WI38 (cell line): Measurements from ENCODE around the gene SLC38A9.

Experiments used
- H3K4me3 ChIP-seq: 2 replicates; pipeline ENCODE4 v1.5.1; 2011; ENCODE audit warnings: low read depth, mild to moderate bottlenecking, control low read depth, low read length
- CTCF ChIP-seq: IDR thresholded peaks from 2 replicates; pipeline ENCODE4 v1.5.1; 2012; ENCODE audit warnings: low read depth, mild to moderate bottlenecking, control low read depth, low read length

SLC38A9 gene

GRCh38 chr5:55747778-55748318 lies 35.7 kb upstream of the SLC38A9 start:
- H3K4me3 ChIP-seq, result no peak overlapping the region

GRCh38 chr5:55742778-55743177 lies 30.7 kb upstream of the SLC38A9 start:
- TF ChIP-seq CTCF, result no peak
- no peak overlapping the region for H3K4me3 ChIP-seq

More at GRCh38 chr5:55747778-55748318, 35.7 kb upstream of the SLC38A9 start:
- no peak for TF ChIP-seq CTCF

GRCh38 chr5:55737793-55738192 lies 25.7 kb upstream of the SLC38A9 start, which contains the start of gene DDX4:
Gene DDX4 (plus strand): TSS chr5:55738061. CDS start chr5:55738964, 903 bp downstream.
- no peak for TF ChIP-seq CTCF
- H3K4me3 ChIP-seq, result no peak within 1 kb of the TSS

- no peak overlapping the region for H3K4me3 ChIP-seq
- TF ChIP-seq CTCF, result no peak
These were observed 22.5 kb upstream of the SLC38A9 start for GRCh38 chr5:55734658-55735057.

- no peak for TF ChIP-seq CTCF
- H3K4me3 ChIP-seq, result no peak overlapping the region
These were observed 20.5 kb upstream of the SLC38A9 start for GRCh38 chr5:55732585-55732984.

- no peak for TF ChIP-seq CTCF
These were observed 19.7 kb upstream of the SLC38A9 start for GRCh38 chr5:55731848-55732247.

GRCh38 chr5:55724281-55724680 lies 12.2 kb upstream of the SLC38A9 start:
- TF ChIP-seq CTCF, result no peak
- H3K4me3 ChIP-seq, result no peak overlapping the region

More at GRCh38 chr5:55731848-55732247, 19.7 kb upstream of the SLC38A9 start:
- H3K4me3 ChIP-seq, result no peak overlapping the region
